BLaER1 treated with 17β-estradiol and CSF1 and Interleukin-3, amounts not matched to agents 10 nM and 100 nM (cell line): ENCODE measurements around the gene PDE6D.

Experiments used
- H3K27ac ChIP-seq, 11 experiments: shearing (Covaris generic); formaldehyde crosslinking; 2 replicates each; pipeline ENCODE4 v1.8.1; 2022
- H3K27me3 ChIP-seq, 11 experiments: shearing (Covaris generic); formaldehyde crosslinking; 2 replicates each; pipeline ENCODE4 v1.8.1; 2022
- H3K36me3 ChIP-seq, 11 experiments: shearing (Covaris generic); formaldehyde crosslinking; 2 replicates each; pipeline ENCODE4 v1.8.1; 2022
- H3K4me1 ChIP-seq, 10 experiments: shearing (Covaris generic); formaldehyde crosslinking; 2 replicates each; pipeline ENCODE4 v1.8.1; 2022
- H3K4me2 ChIP-seq, 11 experiments: shearing (Covaris generic); formaldehyde crosslinking; 2 replicates each; pipeline ENCODE4 v1.8.1; 2022
- H3K4me3 ChIP-seq, 10 experiments: shearing (Covaris generic); formaldehyde crosslinking; 2 replicates each; pipeline ENCODE4 v1.8.1; 2022
- H3K9ac ChIP-seq, 11 experiments: shearing (Covaris generic); formaldehyde crosslinking; 2 replicates each; pipeline ENCODE4 v1.8.1; 2022
- H3K9me3 ChIP-seq, 11 experiments: shearing (Covaris generic); formaldehyde crosslinking; replicated peaks in 1 of 11; 2 replicates each; pipeline ENCODE4 v1.8.1; 2022
- H4K20me1 ChIP-seq, 11 experiments: shearing (Covaris generic); formaldehyde crosslinking; 2 replicates each; pipeline ENCODE4 v1.8.1; 2022
- Cebpa-rat ChIP-seq, 11 experiments: shearing (Covaris generic); IDR thresholded peaks; 2 replicates each; pipeline ENCODE4 v1.8.1; 2022

PDE6D gene

DNA sequence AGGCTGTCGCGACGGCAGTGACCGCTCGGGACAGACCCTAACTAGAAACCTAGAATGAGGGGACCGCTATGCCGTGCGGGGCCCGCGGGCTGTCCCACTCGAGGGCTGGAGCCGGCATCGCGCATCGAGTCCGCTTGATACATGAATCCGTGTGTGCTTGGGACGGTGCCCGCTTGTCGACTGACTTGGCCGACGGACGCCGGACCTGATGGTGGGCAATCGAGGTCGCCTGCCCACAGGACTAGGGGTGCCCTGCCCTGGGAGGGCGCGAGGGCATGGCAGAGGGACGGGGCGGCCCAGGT, 73.5 kb downstream of the PDE6D start:
- H3K9me3 ChIP-seq = peaks cover 0 to 14% (median 0%) of the 10 kb centered on the region in 11 experiments; a peak in 6 of 22 replicates
- no peaks in the 10 kb centered on the region for H3K27me3 ChIP-seq
- peaks cover 21 to 39% (median 37%) of the 10 kb centered on the region in 11 experiments for H3K36me3 ChIP-seq

DNA sequence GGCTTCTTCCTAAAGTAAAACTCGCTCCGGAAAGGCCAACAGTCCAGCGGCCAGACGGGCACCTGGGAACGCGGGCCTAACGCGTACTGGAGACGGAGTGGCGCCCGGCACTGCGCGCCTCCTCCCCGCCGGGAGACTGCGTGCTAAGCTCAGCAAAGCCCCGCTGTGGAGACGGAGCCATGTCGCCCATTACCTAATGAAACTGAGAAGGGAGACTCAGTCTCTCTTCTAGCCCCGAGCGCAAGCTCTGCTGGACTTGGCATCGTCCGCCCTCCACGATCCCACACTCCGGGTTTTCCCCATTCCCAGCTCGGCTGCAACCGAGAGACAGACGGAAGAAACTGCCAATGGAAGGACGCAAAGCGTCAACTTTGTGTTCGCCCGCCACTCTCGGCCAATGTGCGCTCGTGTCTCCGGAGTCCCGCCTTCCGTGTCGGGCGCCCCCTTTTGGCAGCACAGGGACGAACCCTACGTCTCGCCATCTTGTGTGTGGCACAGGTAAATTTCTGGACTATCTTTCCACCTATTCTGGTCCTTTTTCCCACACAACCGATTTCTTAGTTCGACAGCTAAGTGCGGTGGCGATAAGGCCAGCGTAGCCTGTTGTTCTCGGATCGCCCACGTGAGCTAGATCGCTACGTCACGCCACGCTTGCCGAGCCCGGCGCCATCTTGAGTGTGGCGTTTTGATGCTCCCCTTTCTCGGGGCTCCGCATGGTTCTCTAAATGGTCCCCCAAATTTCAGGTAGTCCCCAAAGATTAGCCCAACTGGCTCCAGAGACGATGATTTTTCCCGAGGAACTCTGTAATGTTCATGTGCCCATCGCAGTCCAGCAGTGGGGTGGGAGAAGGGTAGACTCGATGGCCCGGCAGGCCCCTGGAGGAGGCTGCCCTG, 74.1 kb downstream of the PDE6D start:
- Histone ChIP-seq H3K9ac (peak overlapping the region; percentile 94 to 100 (median 100)), H3K27ac (peak overlapping the region; percentile 97 to 100 (median 100)), H3K27me3 (no peaks in the 10 kb centered on the region), H4K20me1 (peaks cover 35 to 36% (median 36%) of the 10 kb centered on the region in 11 experiments), H3K4me2 (peak overlapping the region; percentile 88 to 99 (median 95)), H3K4me1 (peaks cover 24 to 40% (median 31%) of the 10 kb centered on the region in 10 experiments), H3K36me3 (peaks cover 15 to 33% (median 31%) of the 10 kb centered on the region in 11 experiments), H3K9me3 (peaks cover 0 to 14% (median 0%) of the 10 kb centered on the region in 11 experiments; a peak in 6 of 22 replicates), H3K4me3 (peak overlapping the region; percentile 67 to 89 (median 75))
- TF ChIP-seq Cebpa-rat (IDR thresholded peaks at IDR 0.05) = no peak

More for the DNA sequence above, 73.5 kb downstream of the PDE6D start:
- no peak for TF ChIP-seq Cebpa-rat (IDR thresholded peaks at IDR 0.05)
- Histone ChIP-seq H3K9ac (peak overlapping the region; percentile 94 to 100 (median 100)), H4K20me1 (peaks cover 41 to 42% (median 42%) of the 10 kb centered on the region in 11 experiments), H3K4me1 (peaks cover 28 to 41% (median 35%) of the 10 kb centered on the region in 10 experiments), H3K4me2 (peak overlapping the region; percentile 76 to 99 (median 93)), H3K27ac (peak overlapping the region; percentile 97 to 100 (median 100)), H3K4me3 (peak overlapping the region; percentile 67 to 89 (median 75))

DNA sequence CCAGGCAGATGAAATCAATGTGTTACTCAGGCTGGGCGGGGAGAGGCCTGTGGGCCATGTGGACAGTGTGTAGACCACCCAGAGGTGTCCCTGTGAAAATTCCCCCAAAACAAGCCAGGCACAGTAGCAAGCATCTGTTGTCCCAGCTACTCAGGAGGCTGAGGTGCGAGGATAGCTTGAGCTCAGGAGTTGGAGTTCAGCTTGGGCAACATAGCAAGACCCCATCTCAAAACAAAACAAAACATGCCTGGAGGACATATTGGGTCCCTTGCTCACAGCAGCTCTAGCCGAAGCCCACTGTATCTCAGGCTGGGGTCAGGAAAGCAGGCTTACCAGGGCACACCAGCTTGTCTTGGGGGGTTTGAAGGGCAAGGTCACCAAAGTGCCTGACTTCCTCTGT, 77.1 kb downstream of the PDE6D start:
- no peak for TF ChIP-seq Cebpa-rat (IDR thresholded peaks at IDR 0.05)
- peaks cover 23 to 40% (median 29%) of the 10 kb centered on the region in 10 experiments for H3K4me1 ChIP-seq
- H4K20me1 ChIP-seq = peaks cover 5 to 7% (median 6%) of the 10 kb centered on the region in 11 experiments; a peak in 21 of 22 replicates
- H3K27me3 ChIP-seq = no peaks in the 10 kb centered on the region
- H3K4me3 ChIP-seq = no peak overlapping the region
- peaks cover 0 to 4% (median 0%) of the 10 kb centered on the region in 11 experiments; a peak in 1 of 22 replicates for H3K9me3 ChIP-seq
- H3K9ac ChIP-seq = peak overlapping the region in 2 of 11 experiments; percentile 7 to 100; a peak in 2 of 22 replicates
- H3K36me3 ChIP-seq = peaks cover 0 to 4% (median 2%) of the 10 kb centered on the region in 11 experiments; a peak in 15 of 22 replicates
- H3K4me2 ChIP-seq = peak overlapping the region in 8 of 11 experiments; percentile 15 to 97 (median 90); a peak in 7 of 22 replicates
- peak overlapping the region in 2 of 11 experiments; percentile 2 to 3; a peak in 1 of 22 replicates for H3K27ac ChIP-seq

DNA sequence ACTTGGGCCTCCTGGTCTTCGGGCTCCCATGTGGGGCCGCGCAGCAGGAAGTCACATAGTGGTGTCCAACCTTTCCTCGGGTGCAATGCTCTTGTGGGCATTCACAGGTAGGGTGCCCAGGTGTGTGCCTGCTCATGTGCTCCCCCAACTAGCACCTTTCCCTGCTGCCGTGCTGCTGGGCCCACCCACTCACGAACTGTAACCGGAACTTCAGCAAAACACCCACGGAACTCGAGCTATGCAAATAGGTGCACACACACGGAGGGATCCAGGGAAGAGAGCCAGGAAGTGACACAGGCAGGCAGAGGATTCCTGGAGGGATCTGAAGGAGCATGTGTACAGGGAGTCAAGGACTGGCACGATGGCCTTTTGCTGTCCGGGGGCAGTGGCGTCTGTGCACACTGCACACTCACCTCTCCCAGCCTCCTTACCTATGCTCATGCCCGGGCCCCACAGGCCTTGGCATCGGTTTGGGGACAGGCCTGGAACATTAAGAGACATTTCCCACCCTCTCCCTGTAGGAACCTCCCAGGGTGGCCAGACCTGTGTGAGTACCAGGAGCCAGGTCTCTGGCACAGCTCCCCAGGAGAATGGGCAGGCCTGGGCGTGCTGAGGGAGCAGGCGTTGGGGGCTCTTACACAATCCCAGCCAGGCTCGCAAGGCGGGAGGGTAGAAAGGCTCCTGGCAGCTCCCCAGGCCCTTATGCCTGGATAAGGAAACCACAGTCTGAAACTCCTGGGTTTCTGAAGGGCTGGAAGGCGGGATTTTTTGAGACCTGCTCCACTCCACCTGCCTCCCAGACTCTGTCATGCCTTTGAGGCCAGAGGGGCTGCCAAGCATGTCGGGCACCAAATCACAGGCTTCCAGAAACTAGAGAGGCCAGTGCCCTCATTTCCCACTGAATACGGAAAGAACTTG, 79.4 kb downstream of the PDE6D start:
- Histone ChIP-seq H3K27ac (no peak overlapping the region), H3K36me3 (no peaks in the 10 kb centered on the region), H3K4me3 (no peak overlapping the region), H3K4me2 (peak overlapping the region in 3 of 11 experiments; percentile 1 to 17 (median 4); a peak in 2 of 22 replicates), H3K27me3 (no peaks in the 10 kb centered on the region), H3K9ac (peak overlapping the region in 4 of 11 experiments; percentile 8 to 52 (median 30); a peak in 4 of 22 replicates), H3K4me1 (peaks cover 19 to 42% (median 28%) of the 10 kb centered on the region in 10 experiments), H3K9me3 (no peaks in the 10 kb centered on the region), H4K20me1 (no peaks in the 10 kb centered on the region)
- TF ChIP-seq Cebpa-rat (IDR thresholded peaks at IDR 0.05) = no peak

DNA sequence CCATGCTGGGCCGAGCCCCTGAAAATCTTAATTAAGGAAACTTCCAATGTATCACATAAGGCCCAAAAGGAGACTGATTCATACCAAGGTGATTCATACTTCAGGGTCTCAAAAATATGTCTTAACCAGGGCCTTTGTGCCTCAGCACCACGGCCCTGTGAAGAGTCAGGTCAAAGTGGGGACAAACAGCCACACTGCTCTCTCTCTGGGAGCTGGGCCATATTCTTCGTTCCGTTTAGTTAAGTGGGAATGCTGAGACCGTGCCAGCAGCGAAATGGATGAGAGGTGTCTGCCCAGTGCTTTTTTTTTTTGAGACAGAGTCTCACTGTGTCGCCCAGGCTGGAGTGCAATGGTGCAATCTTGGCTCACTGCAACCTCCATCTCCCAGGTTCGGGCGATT, 82.1 kb downstream of the PDE6D start:
- Histone ChIP-seq H3K36me3 (no peaks in the 10 kb centered on the region), H3K27me3 (no peaks in the 10 kb centered on the region), H3K4me3 (no peak overlapping the region), H3K4me2 (no peak overlapping the region), H3K27ac (no peak overlapping the region), H3K9me3 (no peaks in the 10 kb centered on the region), H3K9ac (no peak overlapping the region), H3K4me1 (peaks cover 0 to 27% (median 8%) of the 10 kb centered on the region in 10 experiments; a peak in 11 of 20 replicates), H4K20me1 (no peaks in the 10 kb centered on the region)
- TF ChIP-seq Cebpa-rat (IDR thresholded peaks at IDR 0.05) = no peak

DNA sequence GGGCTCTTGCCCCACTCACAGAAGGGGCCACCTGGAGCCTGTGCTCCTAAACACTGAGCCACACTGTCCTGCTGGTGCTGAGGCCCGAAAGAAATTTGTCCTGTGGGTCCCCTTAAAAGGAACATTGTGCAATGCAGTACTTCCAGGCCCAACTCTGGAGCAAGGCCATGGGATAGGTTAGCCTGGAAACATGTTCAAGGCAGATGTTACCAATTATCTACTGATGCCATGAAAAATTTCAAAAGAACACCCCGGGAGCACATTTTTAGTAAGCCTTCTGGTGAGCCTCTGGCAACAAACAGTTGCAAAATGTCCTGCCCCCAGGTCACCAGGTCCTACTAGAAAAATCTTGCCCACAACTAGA, 85.1 kb downstream of the PDE6D start:
- 0 out of 22 replicates have a peak, but pooled peaks of 1 of the 11 experiments have one; percentile 5 for TF ChIP-seq Cebpa-rat (IDR thresholded peaks at IDR 0.05)

DNA sequence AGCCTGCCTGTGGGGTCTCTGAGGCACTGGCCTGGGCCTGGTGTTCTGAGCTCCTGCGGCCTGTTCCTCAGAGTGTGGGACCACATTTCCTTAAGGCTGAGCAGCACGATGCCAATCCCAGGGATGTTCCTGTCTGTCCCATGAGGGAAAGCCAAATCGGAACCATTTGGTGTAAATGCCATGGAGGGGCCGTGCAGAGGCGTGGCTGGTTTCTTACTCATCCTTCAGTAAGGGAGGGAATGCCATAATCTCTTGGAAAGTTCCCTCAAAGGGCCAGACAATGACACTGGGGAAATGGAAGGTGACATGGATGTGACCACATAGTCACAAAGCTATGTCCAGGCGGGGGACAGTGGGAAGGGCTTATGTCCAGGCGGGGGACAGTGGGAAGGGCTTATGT, 87.1 kb downstream of the PDE6D start:
- Histone ChIP-seq H3K9ac (no peak overlapping the region; a peak in 1 of 22 replicates), H3K27me3 (no peaks in the 10 kb centered on the region), H3K9me3 (no peaks in the 10 kb centered on the region), H3K36me3 (no peaks in the 10 kb centered on the region), H4K20me1 (no peaks in the 10 kb centered on the region), H3K4me3 (no peak overlapping the region), H3K4me1 (peaks cover 12 to 39% (median 24%) of the 10 kb centered on the region in 10 experiments), H3K27ac (peak overlapping the region in 4 of 11 experiments; percentile 4 to 58 (median 30); a peak in 1 of 22 replicates), H3K4me2 (peak overlapping the region in 6 of 11 experiments; percentile 44 to 67 (median 52); a peak in 8 of 22 replicates)
- no peak for TF ChIP-seq Cebpa-rat (IDR thresholded peaks at IDR 0.05)

More for the DNA sequence above, 85.1 kb downstream of the PDE6D start:
- Histone ChIP-seq H3K4me1 (peaks cover 12 to 24% (median 13%) of the 10 kb centered on the region in 10 experiments), H3K27ac (no peak overlapping the region), H3K9ac (peak overlapping the region in 1 of 11 experiments; percentile 13; a peak in 1 of 22 replicates), H3K36me3 (no peaks in the 10 kb centered on the region), H3K4me3 (no peak overlapping the region), H3K27me3 (no peaks in the 10 kb centered on the region), H3K4me2 (peak overlapping the region in 1 of 11 experiments; percentile 5; a peak in 1 of 22 replicates), H4K20me1 (no peaks in the 10 kb centered on the region), H3K9me3 (no peaks in the 10 kb centered on the region)

DNA sequence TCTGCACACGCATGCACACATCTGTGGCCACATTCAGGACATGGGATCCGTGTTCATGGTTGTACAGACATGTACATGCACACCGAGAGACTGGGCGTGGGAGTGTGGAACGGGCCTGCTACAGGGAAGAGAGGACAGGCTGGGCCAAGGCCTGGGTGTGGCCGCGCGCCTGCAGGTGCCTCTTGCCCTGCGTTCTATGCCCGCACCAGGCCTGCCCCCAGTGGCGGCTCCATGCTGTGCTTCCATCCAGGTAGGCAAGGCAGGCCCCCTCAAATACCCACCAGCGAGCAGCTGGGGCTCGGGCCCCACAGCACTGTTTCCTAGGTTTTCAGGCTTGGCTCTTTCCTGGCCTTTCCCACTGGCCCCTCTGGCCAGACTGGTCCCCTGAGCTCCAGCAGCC, 88.2 kb downstream of the PDE6D start:
- Histone ChIP-seq H3K27me3 (no peaks in the 10 kb centered on the region), H3K4me1 (peaks cover 12 to 50% (median 29%) of the 10 kb centered on the region in 10 experiments), H3K9me3 (no peaks in the 10 kb centered on the region), H3K36me3 (no peaks in the 10 kb centered on the region), H3K4me2 (peak overlapping the region; percentile 15 to 74 (median 58)), H3K9ac (peak overlapping the region in 4 of 11 experiments; percentile 3 to 49 (median 12); a peak in 4 of 22 replicates), H3K4me3 (no peak overlapping the region), H4K20me1 (no peaks in the 10 kb centered on the region), H3K27ac (peak overlapping the region in 9 of 11 experiments; percentile 2 to 58 (median 35); a peak in 15 of 22 replicates)
- TF ChIP-seq Cebpa-rat (IDR thresholded peaks at IDR 0.05) = no peak
